HepG2 (cell line): ENCODE results near the gene CENPP. TPM values are rescaled to one million over a fixed set of nuclear protein-coding genes. Genes with fewer than 3 reads are reported as not detected.

Source experiments
- ATAC-seq: fragments of 200-7000 bp; cut with Tn5 transposase; 3 replicates; pipeline ENCODE4 v1.9.1; 2020; ENCODE audit warnings: mild to moderate bottlenecking, moderate library complexity
- BruUV-seq: library from RNA; stranded (reverse); fragments of 400-500 nt; replicated peaks from 2 replicates; lab custom pipeline; 2021; lab: Mats Ljungman, UMichigan
- CTCF ChIA-PET: fragments of 300-600 bp; formaldehyde crosslinking; extraction: SDS; loops from one replicate; lab custom pipeline; 2021; ENCODE audit warnings: low total read pairs, inconsistent platforms, low intra/inter-chr PET ratio; lab: Yijun Ruan, JAX
- POLR2A ChIA-PET: fragments of 350-600 bp; sonication (Branson Sonifier 250); formaldehyde crosslinking; loops from one replicate; lab custom pipeline; 2020; ENCODE audit warnings: antibody characterized with exemption, inconsistent platforms; lab: Yijun Ruan, JAX
- DNase-seq: peaks from one replicate; pipeline ENCODE4 v3.0.0-alpha.2; 2015; ENCODE audit warnings: low spot score
- FAIRE-seq: peaks from 3 replicates; lab custom pipeline; 2011; peaks lifted over from hg19 to GRCh38; lab: Jason Lieb, UNC
- H2AFZ ChIP-seq: one replicate; pipeline ENCODE4 v1.6.1; 2011; ENCODE audit warnings: low read length, inconsistent platforms
- H3K27ac ChIP-seq: fragments of 300-600 bp; 3 replicates; pipeline ENCODE4 v1.8.0; 2011; ENCODE audit warnings: mixed run types, mild to moderate bottlenecking, mixed read lengths, low read length, inconsistent platforms; ENCODE audit not compliant: insufficient read depth; ENCODE audit errors: extremely low read length
- H3K27me3 ChIP-seq, 2 experiments: fragments of 200-600 bp in 1 of 2; 2 replicates in 1 of 2; 3 replicates in 1 of 2; pipeline versions ENCODE4 v1.6.0 to v1.8.0; 2011; ENCODE audit warnings: low read length in 2 of 2, mild to moderate bottlenecking in 2 of 2, moderate library complexity in 2 of 2, inconsistent platforms in 1 of 2; ENCODE audit not compliant: insufficient read depth in 2 of 2, control insufficient read depth in 1 of 2
- H3K36me3 ChIP-seq, 2 experiments: fragments of 200-600 bp in 1 of 2; replicated peaks in 1 of 2; 2 replicates in 1 of 2; 3 replicates in 1 of 2; pipeline versions ENCODE4 v1.5.1 to v1.8.0; 2011; ENCODE audit warnings: low read length in 2 of 2, inconsistent platforms in 1 of 2; ENCODE audit not compliant: insufficient read depth in 2 of 2, control insufficient read depth in 1 of 2
- H3K4me1 ChIP-seq: 2 replicates; pipeline ENCODE4 v1.5.1; 2012; ENCODE audit warnings: low read length, inconsistent platforms; ENCODE audit not compliant: insufficient read depth
- H3K4me2 ChIP-seq: 2 replicates; pipeline ENCODE4 v1.6.0; 2011; ENCODE audit warnings: low read depth, low read length, inconsistent platforms
- H3K4me3 ChIP-seq, 3 experiments: fragments of 200-600 bp in 1 of 3; sonication (generic), shearing (Covaris generic) in 1 of 3; replicated peaks in 1 of 3; 2 replicates each; pipeline ENCODE4 v1.5.1; 2011 to 2016; ENCODE audit warnings: low read length in 3 of 3, inconsistent platforms in 2 of 3, low read depth in 2 of 3, mild to moderate bottlenecking in 2 of 3, control low read depth in 1 of 3, mixed read lengths in 1 of 3; ENCODE audit not compliant: insufficient read depth in 1 of 3
- H3K79me2 ChIP-seq: one replicate; pipeline ENCODE4 v1.6.1; 2011; ENCODE audit warnings: low read length, inconsistent platforms; ENCODE audit not compliant: insufficient read depth
- H3K9ac ChIP-seq: 2 replicates; pipeline ENCODE4 v1.6.0; 2011; ENCODE audit warnings: mild to moderate bottlenecking, low read depth, low read length, inconsistent platforms; ENCODE audit not compliant: insufficient read depth
- H3K9me3 ChIP-seq: 2 replicates; pipeline ENCODE4 v1.5.1; 2012; ENCODE audit warnings: mild to moderate bottlenecking, low read length
- H4K20me1 ChIP-seq: 2 replicates; pipeline ENCODE4 v1.6.0; 2011; ENCODE audit warnings: inconsistent platforms, mild to moderate bottlenecking, low read length, moderate library complexity; ENCODE audit not compliant: insufficient read depth
- ATM ChIP-seq: fragments of 450-650 bp; IDR thresholded peaks from 2 replicates; pipeline ENCODE4 v1.7.1; 2017; ENCODE audit warnings: mild to moderate bottlenecking, borderline replicate concordance
- DR1 ChIP-seq: sonication (generic); formaldehyde crosslinking; IDR thresholded peaks from 2 replicates; pipeline ENCODE4 v1.8.0; 2021; ENCODE audit warnings: mild to moderate bottlenecking, missing genetic modification reagents, inconsistent platforms
- FOXO4 ChIP-seq: sonication (generic); formaldehyde crosslinking; conservative IDR thresholded peaks from 2 replicates; pipeline ENCODE4 v1.8.1; 2023; ENCODE audit warnings: missing genetic modification reagents
- GABPB1 ChIP-seq: IDR thresholded peaks from 2 replicates; pipeline ENCODE4 v1.6.1; 2016; ENCODE audit warnings: mild to moderate bottlenecking, missing genetic modification reagents, moderate library complexity, missing compliant biosample characterization
- KDM1A ChIP-seq: IDR thresholded peaks from 2 replicates; pipeline ENCODE4 v1.6.1; 2016; ENCODE audit warnings: missing compliant biosample characterization
- MTA3 ChIP-seq: sonication (generic); formaldehyde crosslinking; IDR thresholded peaks from 2 replicates; pipeline ENCODE4 v1.4.0; 2020; ENCODE audit warnings: missing genetic modification reagents
- NKX3-1 ChIP-seq: sonication (generic); formaldehyde crosslinking; IDR thresholded peaks from 2 replicates; pipeline ENCODE4 v1.5.0; 2020; ENCODE audit warnings: missing genetic modification reagents
- NR1H2 ChIP-seq: sonication (generic); formaldehyde crosslinking; IDR thresholded peaks from 2 replicates; pipeline ENCODE4 v1.8.1; 2022; ENCODE audit warnings: low read depth, missing genetic modification reagents, borderline replicate concordance
- PBX3 ChIP-seq: sonication (generic); formaldehyde crosslinking; IDR thresholded peaks from 2 replicates; pipeline ENCODE4 v1.8.1; 2023; ENCODE audit warnings: missing genetic modification reagents, inconsistent platforms, borderline replicate concordance
- PHB2 ChIP-seq: fragments of 450-650 bp; IDR thresholded peaks from 2 replicates; pipeline ENCODE4 v1.6.1; 2018; ENCODE audit not compliant: partially characterized antibody
- PHF21A ChIP-seq: sonication (generic); formaldehyde crosslinking; IDR thresholded peaks from 2 replicates; pipeline ENCODE4 v1.5.0; 2020; ENCODE audit warnings: mild to moderate bottlenecking, missing genetic modification reagents
- PITX1 ChIP-seq: sonication (generic); formaldehyde crosslinking; IDR thresholded peaks from 2 replicates; pipeline ENCODE4 v1.5.1; 2020; ENCODE audit warnings: mild to moderate bottlenecking, missing genetic modification reagents
- SETDB1 ChIP-seq: sonication (generic); formaldehyde crosslinking; IDR thresholded peaks from 2 replicates; pipeline ENCODE4 v1.5.1; 2020; ENCODE audit warnings: missing genetic modification reagents, mild to moderate bottlenecking, borderline replicate concordance
- SKIL ChIP-seq: sonication (generic); formaldehyde crosslinking; IDR thresholded peaks from 2 replicates; pipeline ENCODE4 v1.8.0; 2022; ENCODE audit warnings: missing genetic modification reagents, mild to moderate bottlenecking, moderate library complexity, borderline replicate concordance
- SNAPC2 ChIP-seq: sonication (generic); formaldehyde crosslinking; IDR thresholded peaks from 2 replicates; pipeline ENCODE4 v1.8.1; 2022; ENCODE audit warnings: mild to moderate bottlenecking, missing genetic modification reagents
- TMF1 ChIP-seq: sonication (generic); formaldehyde crosslinking; IDR thresholded peaks from 2 replicates; pipeline ENCODE4 v1.8.1; 2022; ENCODE audit warnings: low read depth, missing genetic modification reagents
- ZNF232 ChIP-seq: sonication (generic); formaldehyde crosslinking; IDR thresholded peaks from 2 replicates; pipeline ENCODE4 v1.4.0; 2020; ENCODE audit warnings: missing genetic modification reagents, borderline replicate concordance
- ZNF382 ChIP-seq: sonication (generic); formaldehyde crosslinking; IDR thresholded peaks from 2 replicates; pipeline ENCODE4 v1.5.0; 2020; ENCODE audit warnings: missing genetic modification reagents, mild to moderate bottlenecking, borderline replicate concordance
- ZNF670 ChIP-seq: sonication (generic); formaldehyde crosslinking; IDR thresholded peaks from 2 replicates; pipeline ENCODE4 v1.8.0; 2022; ENCODE audit warnings: mild to moderate bottlenecking, missing genetic modification reagents, borderline replicate concordance
- WGBS: methylation state at CpG from one replicate; pipeline ENCODE4 v1.1.6; 2017; ENCODE audit warnings: low lambda C conversion rate; 5-methylcytosine and 5-hydroxymethylcytosine counted together
- in situ Hi-C: cut with HindIII; loops from 2 replicates; pipeline ENCODE4 v1.10.0; 2017; ENCODE audit warnings: low pct_unique_long_range_greater_than_20kb; ENCODE audit not compliant: extremely low pct_ligation_motif_present
- intact Hi-C: fragments of 100-400 bp; cut with micrococcal nuclease; formaldehyde crosslinking; loops from one replicate; pipeline ENCODE4 v1.10.0; 2022; ENCODE audit not compliant: unreplicated experiment
- polyA plus RNA-seq, 8 experiments: library from polyadenylated mRNA; depleted of rRNA in 3 of 8; stranded (reverse) in 7 of 8; unstranded in 1 of 8; fragments of >200 nt; fragmentation: Illumina TruSeq in 4 of 8; extraction: Trizol in 4 of 8; gene quantifications; 2 replicates each; pipeline versions ENCODE4 v1.2.1 to v1.2.3, GENCODE V29; 2011 to 2016; ENCODE audit warnings: low read depth in 4 of 8, missing spikeins in 1 of 8, mixed read lengths in 1 of 8; ENCODE audit not compliant: insufficient read depth in 1 of 8
- total RNA-seq, 5 experiments: library from RNA; depleted of rRNA; stranded (reverse); fragments of >200 nt; fragmentation: Illumina TruSeq; extraction: Trizol; gene quantifications; 2 replicates each; pipeline ENCODE4 v1.2.3, GENCODE V29; 2016; ENCODE audit warnings: low read depth in 1 of 5

CENPP gene
- total and polyA plus RNA-seq, 2 of the 13 experiments (the other 11 are each of a cell fraction or from before 2014, with no cell fraction given), result 2.0 to 11.4 TPM

- H3K27me3 ChIP-seq, result no peaks in the 10 kb centered on the region
- no peaks in the 10 kb centered on the region for H3K9me3 ChIP-seq
- no peak overlapping the region for H3K4me3 ChIP-seq
- BruUV-seq, result no TSS peak
- FAIRE-seq, result no peak
- no peak overlapping the region for H3K9ac ChIP-seq
- H3K27ac ChIP-seq, result no peak overlapping the region
- 100% methylated on average over 1 of the region's 7 CpGs for WGBS
- no peaks in the 10 kb centered on the region for H3K4me1 ChIP-seq
- no peaks in the 10 kb centered on the region for H4K20me1 ChIP-seq
- peaks cover 31 to 80% of the 10 kb centered on the region in 2 experiments; a peak in 4 of 5 replicates for H3K36me3 ChIP-seq
- no peak overlapping the region for H2AFZ ChIP-seq
- ChIA-PET CTCF (no interaction called here), POLR2A (no interaction called here)
- no peak overlapping the region for H3K4me2 ChIP-seq
- intact Hi-C loops (no loop called here), in situ Hi-C loops (loop anchor here (10.0 kb wide), 2 partner anchors 313 to 503 kb away; partner anchors contain the start of genes CENPP and NOL8)
- no peaks in the 10 kb centered on the region for H3K79me2 ChIP-seq
- DNase-seq, result no peak
- ATAC-seq, result no peak
- TF ChIP-seq MTA3 (CRISPR knock-in tag), result no peak
- no peak for TF ChIP-seq GABPB1 (CRISPR knock-in tag)
- TF ChIP-seq PBX3, result no peak
- no peak for TF ChIP-seq DR1 (CRISPR knock-in tag)
- TF ChIP-seq ZNF382 (CRISPR knock-in tag), result no peak
- no peak for TF ChIP-seq PHF21A
- no peak for TF ChIP-seq TMF1 (CRISPR knock-in tag)
- no peak for TF ChIP-seq ZNF670 (CRISPR knock-in tag)
- TF ChIP-seq SKIL (CRISPR knock-in tag), result no peak
- no peak for TF ChIP-seq PHB2
- no peak for TF ChIP-seq SETDB1
- no peak for TF ChIP-seq NKX3-1 (CRISPR knock-in tag)
- TF ChIP-seq NR1H2 (CRISPR knock-in tag), result no peak
- TF ChIP-seq FOXO4 (CRISPR knock-in tag), result no peak
- TF ChIP-seq KDM1A (CRISPR knock-in tag), result no peak
- TF ChIP-seq SNAPC2 (CRISPR knock-in tag), result no peak
- TF ChIP-seq ATM, result no peak
- TF ChIP-seq PITX1 (CRISPR knock-in tag), result no peak
- TF ChIP-seq ZNF232 (CRISPR knock-in tag), result no peak
Observed at GRCh38 chr9:92637326-92637725, 311.6 kb downstream of the CENPP start.
